Uterus (tissue), 4 donors: Measurements from ENCODE around the gene CD7. TPM values are rescaled to one million over a fixed set of nuclear protein-coding genes. Genes with fewer than 3 reads are reported as not detected.

ENCODE experiments used
- DNase-seq, 2 donors: peaks; one replicate each; pipeline ENCODE4 v3.0.0-alpha.2; 2019 to 2020
- H3K27ac ChIP-seq, 2 donors: fragments of 200-600 bp; sonication (generic); 1 replicate in 1 of 2; 2 replicates in 1 of 2; pipeline ENCODE4 v1.5.1; 2016 to 2018
- H3K27me3 ChIP-seq, 2 donors: fragments of 200-600 bp; sonication (generic); one replicate each; pipeline ENCODE4 v1.5.1; 2018 to 2019; ENCODE audit warnings: control low read depth in 1 of 2
- H3K36me3 ChIP-seq, 2 donors: fragments of 200-600 bp; sonication (generic); one replicate each; pipeline ENCODE4 v1.5.1; 2019; ENCODE audit warnings: control low read depth in 1 of 2
- H3K4me1 ChIP-seq, 2 donors: fragments of 200-600 bp; sonication (generic); one replicate each; pipeline ENCODE4 v1.5.1; 2018 to 2019; ENCODE audit warnings: control low read depth in 1 of 2
- H3K4me3 ChIP-seq, 2 donors: fragments of 200-600 bp; sonication (generic); 1 replicate in 1 of 2; 2 replicates in 1 of 2; pipeline ENCODE4 v1.5.1; 2018 to 2019; ENCODE audit warnings: mild to moderate bottlenecking in 1 of 2
- H3K9me3 ChIP-seq, 2 donors: fragments of 200-600 bp; sonication (generic); one replicate each; pipeline ENCODE4 v1.5.1; 2019; ENCODE audit warnings: control low read depth in 1 of 2
- POLR2A ChIP-seq, 2 donors: fragments of 450-650 bp; IDR thresholded peaks; one replicate each; pipeline ENCODE4 v1.6.1; 2016; ENCODE audit warnings: antibody characterized with exemption in 2 of 2, mild to moderate bottlenecking in 1 of 2, moderate library complexity in 1 of 2
- intact Hi-C: fragments of 100-400 bp; cut with DNase I; formaldehyde crosslinking; loops from one replicate; pipeline ENCODE4 v1.15.1; 2023; ENCODE audit warnings: low total_unique reads
- total RNA-seq, 4 donors: library from RNA; depleted of rRNA in 3 of 4; stranded (reverse); fragments of >200 nt in 3 of 4; gene quantifications; one replicate each; pipeline versions ENCODE4 v1.1.0 to v1.2.4, GENCODE V29; 2014 to 2023
- TF ChIP-seq, protein P1 (sequence below), 4 experiments: fragments of 200-600 bp in 2 of 4; fragments of 450-650 bp in 2 of 4; sonication (generic) in 2 of 4; IDR thresholded peaks; one replicate each; pipeline ENCODE4 v1.5.1; 2016 to 2019; ENCODE audit warnings: antibody characterized with exemption in 4 of 4, mild to moderate bottlenecking in 2 of 4, moderate library complexity in 1 of 4
- donor health status: DM: yes; HTN: yes; CAD: no.

The CD7 gene
- total RNA-seq, 4 donors from 2014 or later, result 2.1 to 4.1 TPM; not detected in 2

DNA sequence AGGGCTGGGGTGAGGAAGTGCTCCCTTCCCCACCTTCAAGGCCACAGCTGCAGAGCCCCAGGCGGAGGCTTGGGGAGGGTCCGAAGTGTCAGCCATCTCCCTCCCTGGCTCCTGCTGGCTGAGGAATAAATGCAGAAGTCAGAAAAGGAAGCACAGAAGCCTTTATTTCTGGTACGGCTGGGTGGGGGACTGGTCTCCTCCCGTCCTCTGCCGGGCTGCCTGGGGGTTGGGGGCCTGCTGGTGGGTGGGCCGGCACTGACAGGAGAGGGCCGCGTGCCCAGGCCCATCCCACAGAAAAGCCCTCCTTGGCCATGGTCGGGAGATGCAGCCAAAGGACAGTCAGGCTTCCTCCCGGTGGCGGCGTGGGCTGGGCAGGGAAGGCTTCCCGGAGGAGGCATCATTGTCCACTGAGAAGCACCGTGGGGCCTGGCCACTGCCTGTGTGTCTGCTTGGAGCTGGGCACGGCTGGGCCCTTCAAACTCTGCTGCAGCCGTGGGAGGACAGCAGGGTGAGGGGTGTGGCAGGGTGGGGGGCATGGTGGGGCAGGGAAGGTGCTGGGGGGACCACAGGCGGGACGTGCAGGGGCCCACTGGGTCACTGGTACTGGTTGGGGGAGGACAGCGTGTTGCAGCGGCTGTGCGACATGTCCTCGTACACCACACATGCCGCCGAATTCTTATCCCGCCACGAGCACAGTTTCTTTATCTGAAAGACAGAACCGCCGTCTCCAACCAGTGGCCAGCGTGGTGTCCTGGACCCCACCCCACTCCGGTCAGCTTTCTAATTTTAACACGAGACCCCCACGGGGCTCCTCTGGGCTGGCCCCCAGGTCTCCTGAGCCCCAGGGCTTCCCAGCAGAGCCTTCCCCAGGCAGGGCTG, 2.4 kb downstream of the CD7 start:
- Histone ChIP-seq H3K27ac (no peak overlapping the region), H3K27me3 (peaks cover 6 to 26% of the 10 kb centered on the region in 2 donors), H3K4me1 (no peaks in the 10 kb centered on the region), H3K9me3 (no peaks in the 10 kb centered on the region), H3K4me3 (no peak overlapping the region), H3K36me3 (no peaks in the 10 kb centered on the region)
- intact Hi-C loops, result no loop called here
- no peak for TF ChIP-seq POLR2A (IDR thresholded peaks at IDR 0.05)
- TF ChIP-seq, protein P1, sequence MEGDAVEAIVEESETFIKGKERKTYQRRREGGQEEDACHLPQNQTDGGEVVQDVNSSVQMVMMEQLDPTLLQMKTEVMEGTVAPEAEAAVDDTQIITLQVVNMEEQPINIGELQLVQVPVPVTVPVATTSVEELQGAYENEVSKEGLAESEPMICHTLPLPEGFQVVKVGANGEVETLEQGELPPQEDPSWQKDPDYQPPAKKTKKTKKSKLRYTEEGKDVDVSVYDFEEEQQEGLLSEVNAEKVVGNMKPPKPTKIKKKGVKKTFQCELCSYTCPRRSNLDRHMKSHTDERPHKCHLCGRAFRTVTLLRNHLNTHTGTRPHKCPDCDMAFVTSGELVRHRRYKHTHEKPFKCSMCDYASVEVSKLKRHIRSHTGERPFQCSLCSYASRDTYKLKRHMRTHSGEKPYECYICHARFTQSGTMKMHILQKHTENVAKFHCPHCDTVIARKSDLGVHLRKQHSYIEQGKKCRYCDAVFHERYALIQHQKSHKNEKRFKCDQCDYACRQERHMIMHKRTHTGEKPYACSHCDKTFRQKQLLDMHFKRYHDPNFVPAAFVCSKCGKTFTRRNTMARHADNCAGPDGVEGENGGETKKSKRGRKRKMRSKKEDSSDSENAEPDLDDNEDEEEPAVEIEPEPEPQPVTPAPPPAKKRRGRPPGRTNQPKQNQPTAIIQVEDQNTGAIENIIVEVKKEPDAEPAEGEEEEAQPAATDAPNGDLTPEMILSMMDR (IDR thresholded peaks at IDR 0.05), result no peak
- DNase-seq, result no peak

DNA sequence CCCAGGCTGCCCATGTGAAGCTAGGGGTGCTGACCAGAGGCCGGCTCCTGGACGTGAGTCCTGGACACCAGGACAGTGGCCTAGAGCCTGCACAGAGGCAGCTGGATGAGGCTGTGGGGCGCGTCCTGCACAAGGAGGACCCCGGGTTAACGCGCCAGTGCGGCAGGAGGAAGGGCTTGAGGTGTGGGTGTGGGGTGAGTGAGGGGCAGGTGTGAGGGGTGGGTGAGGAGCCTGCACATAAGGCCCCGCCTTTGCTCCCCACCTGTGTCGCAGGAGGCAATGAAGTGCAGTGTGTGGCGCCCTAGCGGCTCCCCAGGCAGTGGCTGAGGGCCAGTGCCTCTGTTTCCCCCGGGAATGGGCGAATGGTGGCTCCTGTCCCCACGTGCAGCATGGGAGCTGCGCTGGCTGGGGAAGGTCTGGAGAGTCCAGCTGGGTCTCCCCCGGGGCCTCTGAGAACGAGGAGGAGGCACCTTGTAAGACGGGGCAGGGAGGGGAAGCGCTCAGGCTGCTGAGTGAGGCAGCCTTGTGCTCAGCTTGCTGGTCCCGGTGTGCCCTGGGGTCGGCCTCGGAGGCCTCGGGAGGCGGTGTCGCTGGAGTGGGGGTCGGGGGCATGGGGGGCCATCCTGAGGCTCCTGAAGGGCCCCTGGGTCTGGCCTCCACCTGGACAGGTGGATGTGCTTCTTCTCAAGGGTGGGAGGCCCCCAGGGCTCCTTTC, 3.2 kb downstream of the CD7 start:
- Histone ChIP-seq H3K27ac (no peak overlapping the region), H3K27me3 (peaks cover 6 to 26% of the 10 kb centered on the region in 2 donors), H3K4me3 (no peak overlapping the region), H3K9me3 (no peaks in the 10 kb centered on the region), H3K36me3 (no peaks in the 10 kb centered on the region), H3K4me1 (no peaks in the 10 kb centered on the region)
- intact Hi-C loops, result no loop called here
- TF ChIP-seq, protein P1 (IDR thresholded peaks at IDR 0.05), result no peak
- no peak for TF ChIP-seq POLR2A (IDR thresholded peaks at IDR 0.05)
- no peak for DNase-seq

DNA sequence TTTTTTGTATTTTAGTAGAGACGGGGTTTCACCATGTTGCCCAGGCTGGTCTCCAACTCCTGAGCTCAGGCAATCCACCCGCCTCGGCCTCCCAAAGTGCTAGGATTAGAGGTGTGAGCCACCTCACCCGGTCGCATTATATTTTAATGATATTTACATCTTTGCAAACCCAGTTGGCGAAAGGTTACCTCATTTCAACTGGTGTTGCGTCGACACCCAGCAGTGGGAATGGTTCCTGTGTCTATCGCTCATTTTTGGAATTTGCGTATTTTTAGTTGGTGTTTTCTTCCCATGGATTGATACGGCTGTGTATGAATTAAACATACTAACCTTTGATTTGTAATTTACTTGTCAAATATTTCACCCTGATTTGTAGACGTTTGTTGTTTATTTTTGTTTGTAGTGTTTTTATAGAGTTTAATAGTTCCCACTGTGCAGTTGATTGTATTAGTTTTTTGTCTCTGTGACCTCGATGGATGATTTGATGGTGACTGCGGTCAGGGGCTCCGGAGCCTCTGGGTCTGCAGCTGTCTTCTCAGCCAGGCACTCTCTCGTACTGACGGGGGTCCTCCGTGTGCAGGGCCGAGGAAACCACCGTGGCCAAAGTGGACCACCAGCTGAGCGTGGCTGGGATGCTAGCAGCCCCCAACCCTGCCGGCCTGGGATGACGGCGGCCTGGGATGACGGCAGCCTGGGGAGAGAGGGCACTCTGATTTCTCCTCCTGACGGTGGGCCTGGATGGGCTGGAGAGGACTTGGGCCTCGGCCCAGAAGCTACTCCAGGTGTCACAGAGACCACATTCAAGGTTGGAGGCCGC, 4.0 kb downstream of the CD7 start:
- Histone ChIP-seq H3K27ac (no peak overlapping the region), H3K9me3 (no peaks in the 10 kb centered on the region), H3K36me3 (no peaks in the 10 kb centered on the region), H3K4me1 (no peaks in the 10 kb centered on the region), H3K27me3 (peaks cover 6 to 26% of the 10 kb centered on the region in 2 donors), H3K4me3 (no peak overlapping the region)
- intact Hi-C loops, result no loop called here
- TF ChIP-seq, protein P1 (IDR thresholded peaks at IDR 0.05), result no peak
- no peak for TF ChIP-seq POLR2A (IDR thresholded peaks at IDR 0.05)
- no peak for DNase-seq

DNA sequence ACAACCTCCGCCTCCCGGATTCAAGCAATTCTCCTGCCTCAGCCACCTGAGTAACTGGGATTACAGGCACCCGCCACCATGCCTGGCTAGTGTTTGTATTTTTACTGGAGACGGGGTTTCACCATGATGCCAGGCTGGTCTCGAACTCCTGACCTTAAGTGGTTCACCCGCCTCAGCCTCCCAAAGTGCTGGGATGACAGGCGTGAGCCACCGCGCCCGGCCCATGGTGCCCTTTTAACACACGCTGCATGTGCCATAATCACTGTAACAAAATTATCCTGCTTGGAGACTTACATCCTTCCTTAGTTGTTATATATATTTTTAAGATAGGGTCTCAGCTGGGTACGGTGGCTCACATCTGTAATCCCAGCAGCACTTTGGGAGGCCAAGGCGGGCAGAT, 5.4 kb downstream of the CD7 start:
- no peak for TF ChIP-seq POLR2A (IDR thresholded peaks at IDR 0.05)
- TF ChIP-seq, protein P1 (IDR thresholded peaks at IDR 0.05), result no peak
- Histone ChIP-seq H3K27ac (no peak overlapping the region), H3K27me3 (peaks cover 6 to 26% of the 10 kb centered on the region in 2 donors), H3K9me3 (no peaks in the 10 kb centered on the region), H3K4me1 (no peaks in the 10 kb centered on the region), H3K36me3 (no peaks in the 10 kb centered on the region), H3K4me3 (no peak overlapping the region)
- intact Hi-C loops, result no loop called here
- no peak for DNase-seq
